Common myeloid progenitor, CD34-positive (primary cell): Measurements from ENCODE around the gene BBS2.

Experiments used
- CTCF ChIA-PET: fragments of 350-600 bp; sonication (Branson Sonifier 250); formaldehyde crosslinking; loops from one replicate; lab custom pipeline; 2021; ENCODE audit warnings: antibody characterized with exemption; lab: Charles Lee
- POLR2A ChIA-PET: fragments of 350-600 bp; sonication (Branson Sonifier 250); formaldehyde crosslinking; loops from one replicate; lab custom pipeline; 2021; ENCODE audit warnings: antibody characterized with exemption; lab: Charles Lee
- DNase-seq, 3 donors: peaks; one replicate each; pipeline versions ENCODE4 v3.0.0 to v3.0.0-alpha.2; 2013
- H3K27ac ChIP-seq, 2 experiments: 1 replicate in 1 of 2; 2 replicates in 1 of 2; pipeline ENCODE4 v1.7.0; 2013; ENCODE audit warnings: inconsistent platforms in 2 of 2, low read length in 2 of 2, mild to moderate bottlenecking in 2 of 2, low read depth in 1 of 2, moderate library complexity in 1 of 2; ENCODE audit not compliant: severe bottlenecking in 2 of 2, insufficient read depth in 1 of 2, poor library complexity in 1 of 2
- H3K27me3 ChIP-seq, 5 experiments: replicated peaks in 2 of 5; 1 replicate in 3 of 5; 2 replicates in 2 of 5; pipeline versions ENCODE4 v1.6.1 to v1.7.0; 2013; ENCODE audit warnings: low read length in 4 of 5, mild to moderate bottlenecking in 2 of 5, moderate library complexity in 2 of 5, inconsistent platforms in 1 of 5; ENCODE audit not compliant: insufficient read depth in 5 of 5, control insufficient read depth in 4 of 5
- H3K36me3 ChIP-seq, 4 experiments: 1 replicate in 2 of 4; 2 replicates in 2 of 4; pipeline versions ENCODE4 v1.6.1 to v1.7.0; 2013; ENCODE audit warnings: low read length in 3 of 4, control low read depth in 1 of 4, mild to moderate bottlenecking in 1 of 4; ENCODE audit not compliant: control insufficient read depth in 4 of 4, insufficient read depth in 4 of 4
- H3K4me1 ChIP-seq, 4 experiments: 1 replicate in 3 of 4; 2 replicates in 1 of 4; pipeline versions ENCODE4 v1.6.1 to v1.7.1; 2013; ENCODE audit warnings: low read length in 3 of 4, mild to moderate bottlenecking in 3 of 4, control low read depth in 1 of 4, inconsistent platforms in 1 of 4, moderate library complexity in 1 of 4; ENCODE audit not compliant: control insufficient read depth in 4 of 4, insufficient read depth in 4 of 4; ENCODE audit errors: control extremely low read depth in 1 of 4
- H3K4me3 ChIP-seq, 7 experiments: 1 replicate in 4 of 7; 2 replicates in 3 of 7; pipeline versions ENCODE4 v1.5.1 to v1.7.0; 2013; ENCODE audit warnings: mild to moderate bottlenecking in 7 of 7, low read length in 6 of 7, moderate library complexity in 6 of 7, inconsistent platforms in 2 of 7, low read depth in 2 of 7, control low read depth in 1 of 7; ENCODE audit not compliant: insufficient read depth in 4 of 7, control insufficient read depth in 1 of 7; ENCODE audit errors: extremely low read depth in 1 of 7
- H3K9me3 ChIP-seq, 5 experiments: 1 replicate in 4 of 5; 2 replicates in 1 of 5; pipeline versions ENCODE4 v1.6.1 to v1.7.1; 2013; ENCODE audit warnings: low read length in 4 of 5, mild to moderate bottlenecking in 2 of 5, inconsistent platforms in 1 of 5, low read depth in 1 of 5, moderate library complexity in 1 of 5; ENCODE audit not compliant: control insufficient read depth in 4 of 5, insufficient read depth in 2 of 5; ENCODE audit errors: control extremely low read depth in 1 of 5
- WGBS: methylation state at CpG from one replicate; pipeline ENCODE4 v1.1.5; 2013; ENCODE audit not compliant: insufficient coverage; 5-methylcytosine and 5-hydroxymethylcytosine counted together

BBS2 gene

DNA sequence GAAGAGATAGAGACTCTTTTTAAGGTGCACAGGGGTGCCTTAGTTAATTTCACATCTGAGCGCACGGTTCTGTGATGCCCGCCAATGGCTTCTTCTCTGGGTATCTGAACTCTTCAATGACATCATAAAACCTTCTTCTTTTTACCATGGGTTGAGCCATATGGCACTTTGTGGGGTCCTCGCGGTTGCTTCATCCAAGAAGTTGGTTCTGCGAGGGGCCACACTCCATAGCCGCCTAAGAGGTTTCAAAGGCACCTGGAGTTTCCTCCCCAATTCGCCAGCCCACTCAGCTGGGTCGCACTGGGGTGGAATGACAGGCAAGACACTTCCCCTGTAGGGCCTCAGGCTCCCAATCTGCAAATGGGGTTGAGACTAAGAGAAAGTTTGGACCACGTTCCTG is 34.6 kb upstream of the BBS2 start:
- Histone ChIP-seq H3K27ac (no peak overlapping the region), H3K36me3 (no peaks in the 10 kb centered on the region), H3K4me1 (peaks cover 0 to 5% (median 2%) of the 10 kb centered on the region in 4 experiments), H3K27me3 (peaks cover 0 to 9% (median 0%) of the 10 kb centered on the region in 5 experiments), H3K9me3 (no peaks in the 10 kb centered on the region), H3K4me3 (no peak overlapping the region)
- POLR2A ChIA-PET, result no interaction called here
- DNase-seq, result no peak
- CTCF ChIA-PET, result no interaction called here
- WGBS, result 96% methylated on average over 6 of the region's 10 CpGs

DNA sequence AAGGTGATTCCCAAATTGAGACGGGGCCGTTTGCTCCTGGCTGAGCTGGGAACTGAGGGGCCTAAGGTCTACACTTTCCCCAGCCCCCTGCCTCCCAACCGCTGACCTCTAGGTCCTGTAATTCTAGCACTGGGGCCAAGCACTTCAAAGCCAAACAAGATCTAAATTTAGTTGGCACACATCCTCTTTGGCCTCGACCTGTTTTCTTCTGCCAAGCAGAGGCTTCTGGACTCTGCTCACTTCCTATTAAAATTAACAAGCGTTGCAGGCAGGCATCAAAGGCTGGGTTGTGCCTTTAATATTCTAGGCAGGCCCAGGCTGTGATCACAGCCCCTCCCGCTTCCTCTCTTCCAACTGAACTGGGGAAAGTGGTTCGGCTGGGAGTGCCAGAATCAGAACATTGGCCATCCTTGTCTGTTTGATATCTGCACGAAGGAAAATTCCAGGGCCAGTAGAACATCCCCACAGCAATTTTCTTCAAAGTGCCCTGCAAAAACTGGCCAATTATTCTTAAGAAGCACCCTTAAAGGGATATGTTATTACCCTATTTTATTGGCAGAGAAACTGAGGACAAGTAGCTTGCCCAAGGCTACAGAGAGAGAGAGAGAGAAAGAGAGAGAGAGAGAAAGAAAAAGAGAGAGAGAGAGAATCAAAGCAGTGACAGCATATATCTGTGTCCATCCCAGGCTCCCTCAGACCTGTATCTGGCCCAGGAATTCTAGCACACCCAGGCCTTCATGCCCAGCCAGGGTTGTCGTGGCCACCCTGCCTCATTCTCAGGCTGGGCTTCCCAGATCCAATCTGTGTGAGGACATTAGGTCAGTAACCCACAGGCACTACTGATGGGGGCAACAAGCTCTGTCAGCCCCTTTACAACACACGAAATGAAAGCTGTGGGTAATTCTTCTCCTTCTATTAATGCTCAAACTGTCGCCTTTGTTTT is 32.2 kb upstream of the BBS2 start:
- H3K4me1 ChIP-seq, result peaks cover 0 to 18% (median 9%) of the 10 kb centered on the region in 4 experiments
- 42% methylated on average over 8 of the region's 11 CpGs for WGBS
- H3K27ac ChIP-seq, result no peak overlapping the region
- no peaks in the 10 kb centered on the region for H3K9me3 ChIP-seq
- H3K4me3 ChIP-seq, result no peak overlapping the region
- H3K27me3 ChIP-seq, result peaks cover 0 to 9% (median 0%) of the 10 kb centered on the region in 5 experiments
- ChIA-PET POLR2A (no interaction called here), CTCF (interaction anchor here (1.3 kb wide), 1 partner anchor 45 kb away, joined by 3 read pairs; no protein-coding TSS in a partner anchor)
- H3K36me3 ChIP-seq, result no peaks in the 10 kb centered on the region
- DNase-seq, result peak in 2 of 3 donors; percentile 5 to 7

DNA sequence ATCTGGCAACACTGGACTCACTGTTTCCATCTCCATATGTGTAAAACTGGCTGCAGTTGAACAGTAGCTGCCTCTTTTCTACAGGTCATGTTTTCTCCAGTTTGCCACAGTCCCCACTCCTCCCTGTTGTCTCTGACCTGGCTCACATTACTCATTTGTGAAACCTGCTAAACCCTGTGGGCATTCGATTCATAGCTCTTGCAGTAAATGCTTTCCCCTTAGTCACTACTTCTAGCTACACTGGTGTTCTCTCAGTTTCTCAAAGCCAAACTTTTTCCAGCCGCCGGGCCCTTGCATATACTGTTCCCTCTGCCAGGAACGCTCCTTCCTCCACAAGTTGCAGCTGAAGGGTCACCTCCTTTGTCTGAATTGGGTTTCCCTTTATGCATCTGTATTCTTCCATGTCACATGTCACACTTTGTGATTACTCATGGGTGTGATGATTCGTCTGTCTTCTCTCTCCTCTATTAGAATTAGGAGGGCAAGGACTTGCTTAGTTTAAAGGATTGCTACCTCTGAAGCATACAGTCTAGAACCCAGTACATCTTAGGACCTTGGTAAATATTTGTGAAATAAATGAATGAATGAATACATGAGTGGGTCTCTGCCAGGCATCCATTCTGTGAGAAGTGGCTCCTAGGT is 30.0 kb upstream of the BBS2 start:
- 100% methylated on average over 3 of the region's 5 CpGs for WGBS
- ChIA-PET CTCF (no interaction called here), POLR2A (no interaction called here)
- Histone ChIP-seq H3K27me3 (peaks cover 0 to 2% (median 0%) of the 10 kb centered on the region in 5 experiments), H3K4me1 (peaks cover 0 to 18% (median 9%) of the 10 kb centered on the region in 4 experiments), H3K36me3 (no peaks in the 10 kb centered on the region), H3K4me3 (no peak overlapping the region), H3K27ac (no peak overlapping the region), H3K9me3 (no peaks in the 10 kb centered on the region)
- DNase-seq, result peak in 1 of 3 donors; percentile 10

GRCh38 chr16:56549161-56549560 is 29.3 kb upstream of the BBS2 start:
- Histone ChIP-seq H3K36me3 (no peaks in the 10 kb centered on the region), H3K4me3 (no peak overlapping the region), H3K9me3 (no peaks in the 10 kb centered on the region), H3K4me1 (peaks cover 0 to 18% (median 9%) of the 10 kb centered on the region in 4 experiments), H3K27me3 (peaks cover 0 to 2% (median 0%) of the 10 kb centered on the region in 5 experiments), H3K27ac (no peak overlapping the region)
- ChIA-PET POLR2A (no interaction called here), CTCF (interaction anchor here (1.3 kb wide), 1 partner anchor 130 kb away, joined by 5 read pairs; no protein-coding TSS in a partner anchor)
- no peak for DNase-seq

- POLR2A ChIA-PET, result interaction anchor here (0.6 to 0.7 kb wide), 2 partner anchors 16 to 198 kb away, joined by 3 to 4 read pairs; no protein-coding TSS in a partner anchor
- CTCF ChIA-PET, result interaction anchor here (0.6 to 1.6 kb wide), 5 partner anchors 9 to 131 kb away, joined by 3 to 5 read pairs (median 3); no protein-coding TSS in a partner anchor
Observed at GRCh38 chr16:56547949-56548567, 28.2 kb upstream of the BBS2 start.

DNA sequence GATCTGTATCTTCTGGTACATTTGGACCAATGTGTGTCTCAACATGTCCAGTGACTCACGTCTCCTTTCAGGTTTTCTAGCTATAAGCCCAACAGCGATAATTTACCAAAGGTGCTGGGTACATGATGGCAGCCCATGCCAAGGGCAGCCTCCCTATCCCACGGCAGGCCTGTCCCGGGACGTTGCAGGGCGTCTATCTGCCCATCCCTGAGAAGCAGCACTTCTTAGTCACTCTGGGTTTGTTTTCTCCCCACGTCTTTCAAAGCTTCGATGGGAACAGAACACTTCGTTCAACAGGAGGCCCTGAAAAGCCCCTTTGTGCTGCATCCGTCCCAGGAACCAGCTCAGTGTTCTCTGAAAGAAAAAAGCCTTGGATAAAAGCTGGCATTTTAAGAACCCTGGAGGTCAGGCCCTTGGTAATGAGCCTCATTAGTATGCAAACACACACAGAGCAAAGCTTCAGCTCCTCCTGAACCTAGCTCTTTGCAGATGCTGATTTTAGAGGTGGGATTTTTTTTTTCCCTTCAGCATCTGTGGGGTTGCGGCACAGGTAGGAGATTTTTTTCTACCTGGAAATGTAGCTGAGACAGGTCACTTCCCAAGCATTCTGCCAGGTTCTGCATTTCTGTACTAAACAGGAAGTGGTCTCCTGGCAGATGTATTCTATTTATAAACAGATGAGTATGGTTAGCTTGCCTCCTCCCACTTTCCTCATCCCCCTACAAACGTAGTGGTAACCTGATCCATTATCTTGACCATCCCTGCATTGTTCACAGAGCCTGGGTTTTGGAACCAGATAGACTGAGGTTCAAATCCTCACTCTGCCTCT is 27.5 kb upstream of the BBS2 start:
- Histone ChIP-seq H3K27ac (no peak overlapping the region), H3K4me3 (no peak overlapping the region), H3K36me3 (no peaks in the 10 kb centered on the region), H3K27me3 (no peaks in the 10 kb centered on the region), H3K4me1 (peaks cover 0 to 18% (median 9%) of the 10 kb centered on the region in 4 experiments), H3K9me3 (no peaks in the 10 kb centered on the region)
- CTCF ChIA-PET, result interaction anchor here (0.6 to 1.6 kb wide), 6 partner anchors 8 to 96 kb away, joined by 3 to 4 read pairs (median 3); no protein-coding TSS in a partner anchor
- peak; percentile 3 to 55 (median 39) for DNase-seq
- WGBS, result 66% methylated on average over 11 of the region's 12 CpGs
- POLR2A ChIA-PET, result interaction anchor here (0.6 to 0.7 kb wide), 2 partner anchors 17 to 199 kb away, joined by 3 to 4 read pairs; no protein-coding TSS in a partner anchor

More at GRCh38 chr16:56547949-56548567, 28.2 kb upstream of the BBS2 start:
- no peaks in the 10 kb centered on the region for H3K9me3 ChIP-seq
- H3K4me3 ChIP-seq, result no peak overlapping the region
- H3K4me1 ChIP-seq, result peaks cover 0 to 18% (median 9%) of the 10 kb centered on the region in 4 experiments
- H3K36me3 ChIP-seq, result no peaks in the 10 kb centered on the region
- H3K27ac ChIP-seq, result no peak overlapping the region
- H3K27me3 ChIP-seq, result no peaks in the 10 kb centered on the region
- no peak for DNase-seq
- whole genome bisulfite sequencing, result 69% methylated on average over 3 of the region's 4 CpGs
